H1 (cell line): ENCODE measurements around the gene SLC27A4. TPM values are rescaled to one million over a fixed set of nuclear protein-coding genes. Genes with fewer than 3 reads are reported as not detected.

ENCODE experiments used
- BRCA1 ChIP-seq: IDR thresholded peaks from 2 replicates; pipeline ENCODE4 v1.6.1; 2012; ENCODE audit warnings: low read depth, low read length, improper control_type of control experiment
- CBX5 ChIP-seq: fragments of 300-800, 300-1000 bp; sonication (generic); IDR thresholded peaks from 2 replicates; pipeline ENCODE4 v1.7.1; 2016; ENCODE audit warnings: antibody characterized with exemption, low read length, low read depth
- CHD7 ChIP-seq: fragments of 300-600 bp; sonication (generic); IDR thresholded peaks from 2 replicates; pipeline ENCODE4 v1.7.1; 2012; ENCODE audit warnings: low read length, moderate library complexity, mild to moderate bottlenecking, inconsistent platforms; ENCODE audit not compliant: insufficient replicate concordance
- EGR1 ChIP-seq: IDR thresholded peaks from 2 replicates; pipeline ENCODE4 v1.6.1; 2011; ENCODE audit warnings: low read depth, low read length, borderline replicate concordance
- GTF2F1 ChIP-seq: IDR thresholded peaks from 2 replicates; pipeline ENCODE4 v1.6.1; 2012; ENCODE audit warnings: low read depth, low read length, improper control_type of control experiment, borderline replicate concordance
- HDAC6 ChIP-seq: IDR thresholded peaks from one replicate; pipeline ENCODE4 v1.7.1; 2012; ENCODE audit warnings: low read depth, mild to moderate bottlenecking, inconsistent platforms, low read length, moderate library complexity
- NANOG ChIP-seq: IDR thresholded peaks from 2 replicates; pipeline ENCODE4 v1.6.1; 2011; ENCODE audit warnings: low read length, low read depth, mild to moderate bottlenecking, inconsistent platforms; ENCODE audit not compliant: insufficient read depth, poor library complexity, severe bottlenecking
- RXRA ChIP-seq: IDR thresholded peaks from 2 replicates; pipeline ENCODE4 v1.6.1; 2011; ENCODE audit warnings: low read depth, mild to moderate bottlenecking, low read length, moderate library complexity; ENCODE audit not compliant: insufficient read depth
- SIX5 ChIP-seq: IDR thresholded peaks from 2 replicates; pipeline ENCODE4 v1.6.1; 2011; ENCODE audit warnings: mild to moderate bottlenecking, low read depth, low read length
- TAF1 ChIP-seq: IDR thresholded peaks from 2 replicates; pipeline ENCODE4 v1.6.1; 2011; ENCODE audit warnings: mild to moderate bottlenecking, low read depth, low read length
- polyA plus RNA-seq, 7 experiments: library from polyadenylated mRNA; depleted of rRNA in 3 of 7; stranded (reverse) in 5 of 7; unstranded in 2 of 7; fragments of >200 nt in 5 of 7; fragments of 200-250 nt in 2 of 7; gene quantifications; 1 replicate in 5 of 7; 2 replicates in 1 of 7; 4 replicates in 1 of 7; pipeline versions ENCODE4 v1.2.1 to v1.2.3, GENCODE V29; 2011 to 2013; ENCODE audit warnings: missing spikeins in 2 of 7, mixed read lengths in 2 of 7
- total RNA-seq: library from RNA; stranded (reverse); fragmentation: NEBNext Ultra II Directional; extraction: Animal tissue kit (Norgen Biotek cat#: 25700); gene quantifications from 2 replicates; pipeline ENCODE4 v1.2.1, GENCODE V29; 2021

Gene SLC27A4
- total and polyA plus RNA-seq, 2 of the 8 experiments (the other 6 are each of a cell fraction or from before 2014, with no cell fraction given): 14.9 to 20.5 TPM

GRCh38 chr9:128310461-128310860, 29.9 kb upstream of the SLC27A4 start (continued):
- TF ChIP-seq CHD7: no peak
- TF ChIP-seq BRCA1: no peak
- no peak for TF ChIP-seq EGR1
- TF ChIP-seq GTF2F1: no peak
- TF ChIP-seq HDAC6: no peak
- TF ChIP-seq CBX5: no peak
- TF ChIP-seq NANOG: no peak
- TF ChIP-seq SIX5: no peak
- TF ChIP-seq TAF1: no peak
- no peak for TF ChIP-seq RXRA
